Measurements from ENCODE around the gene SPDYC. TPM values are rescaled to one million over a fixed set of nuclear protein-coding genes. Genes with fewer than 3 reads are reported as not detected.

Gene SPDYC
- total and polyA plus RNA-seq, 9 of the 15 experiments (the other 6 are each of a cell fraction or from before 2014, with no cell fraction given) = 4.4 to 18.8 (median 9.2) TPM

- TF ChIP-seq, protein P1, sequence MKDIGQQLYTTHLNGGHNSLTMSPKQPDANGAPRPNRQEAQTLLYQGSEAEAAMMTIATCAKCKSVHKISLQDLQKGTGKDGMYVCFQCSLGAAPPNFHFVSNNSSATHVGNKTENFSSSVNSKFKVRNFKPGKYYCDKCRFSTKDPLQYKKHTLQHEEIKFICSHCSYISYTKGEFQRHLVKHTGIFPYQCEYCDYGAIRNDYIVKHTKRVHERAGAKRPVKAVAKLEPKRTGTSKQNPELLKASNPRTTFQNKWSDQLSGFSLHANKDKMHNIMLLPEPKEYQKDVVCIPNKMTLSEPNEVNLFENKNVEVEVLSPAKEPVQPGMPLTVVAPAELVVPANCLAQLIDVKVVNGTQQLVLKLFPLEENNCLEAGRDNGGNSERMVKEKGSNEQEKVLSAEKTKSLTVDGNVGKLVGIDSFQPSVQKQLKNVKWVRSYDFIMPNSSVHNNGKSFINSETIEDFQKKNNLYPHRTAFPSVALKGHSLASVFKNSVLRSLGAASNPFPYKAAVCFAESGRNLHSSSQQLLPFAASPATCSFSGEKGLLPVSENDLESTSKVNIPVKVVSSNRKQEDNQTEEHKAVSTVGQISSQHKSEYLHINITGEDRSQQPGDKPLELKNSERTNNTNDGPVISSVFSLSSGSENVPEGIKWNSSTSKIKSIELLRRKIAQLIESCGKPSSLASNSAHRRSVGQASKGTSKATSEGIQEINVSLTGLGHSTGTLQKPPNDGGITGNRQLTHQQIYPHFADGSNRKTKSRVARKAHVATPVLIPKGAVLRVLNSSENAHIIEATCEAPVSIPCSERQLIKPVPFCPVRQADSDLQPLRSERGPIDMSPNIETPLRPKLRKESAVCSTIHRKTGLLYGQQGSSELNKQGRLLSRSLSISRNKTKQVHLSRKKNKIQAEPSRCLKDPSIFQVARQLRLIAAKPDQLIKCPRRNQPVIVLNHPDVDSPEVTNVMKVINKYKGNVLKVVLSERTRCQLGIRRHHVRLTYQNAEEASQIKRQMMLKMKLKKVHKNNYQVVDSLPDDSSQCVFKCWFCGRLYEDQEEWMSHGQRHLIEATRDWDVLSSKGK (CRISPR knock-in tag; IDR thresholded peaks at IDR 0.05) = no peak
- TF ChIP-seq HOXB6 (CRISPR knock-in tag; IDR thresholded peaks at IDR 0.05; ENCODE audit: borderline replicate concordance) = no peak
- TF ChIP-seq EGR1 (conservative IDR thresholded peaks at IDR 0.05) = no peak
- TF ChIP-seq ZNF347 (CRISPR knock-in tag; IDR thresholded peaks at IDR 0.05; ENCODE audit: low read depth) = no peak
- TF ChIP-seq GTF2F1 (IDR thresholded peaks at IDR 0.05; ENCODE audit: low read depth, low read length) = 0 out of 2 replicates have a peak, but pooled peaks have one; percentile 24
- TF ChIP-seq NFYB (IDR thresholded peaks at IDR 0.05; ENCODE audit: extremely low read depth, insufficient read length) = no peak
- peak; percentile 82 for TF ChIP-seq MECOM (CRISPR knock-in tag; IDR thresholded peaks at IDR 0.05)
- no peak for TF ChIP-seq PCBP2 (IDR thresholded peaks at IDR 0.05; ENCODE audit: low read depth, low read length, poor library complexity, severe bottlenecking)
- no peak for TF ChIP-seq SRF (CRISPR knock-in tag; IDR thresholded peaks at IDR 0.05)
- TF ChIP-seq, protein P2, sequence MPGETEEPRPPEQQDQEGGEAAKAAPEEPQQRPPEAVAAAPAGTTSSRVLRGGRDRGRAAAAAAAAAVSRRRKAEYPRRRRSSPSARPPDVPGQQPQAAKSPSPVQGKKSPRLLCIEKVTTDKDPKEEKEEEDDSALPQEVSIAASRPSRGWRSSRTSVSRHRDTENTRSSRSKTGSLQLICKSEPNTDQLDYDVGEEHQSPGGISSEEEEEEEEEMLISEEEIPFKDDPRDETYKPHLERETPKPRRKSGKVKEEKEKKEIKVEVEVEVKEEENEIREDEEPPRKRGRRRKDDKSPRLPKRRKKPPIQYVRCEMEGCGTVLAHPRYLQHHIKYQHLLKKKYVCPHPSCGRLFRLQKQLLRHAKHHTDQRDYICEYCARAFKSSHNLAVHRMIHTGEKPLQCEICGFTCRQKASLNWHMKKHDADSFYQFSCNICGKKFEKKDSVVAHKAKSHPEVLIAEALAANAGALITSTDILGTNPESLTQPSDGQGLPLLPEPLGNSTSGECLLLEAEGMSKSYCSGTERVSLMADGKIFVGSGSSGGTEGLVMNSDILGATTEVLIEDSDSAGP (CRISPR knock-in tag; IDR thresholded peaks at IDR 0.05) = no peak
- 0 out of 2 replicates have a peak, but pooled peaks have one; percentile 9 for TF ChIP-seq PRMT5 (CRISPR knock-in tag; IDR thresholded peaks at IDR 0.05)
- TF ChIP-seq MAFF (IDR thresholded peaks at IDR 0.05; ENCODE audit: low read length) = peak; percentile 30
- 0 out of 2 replicates have a peak, but pooled peaks have one; percentile 41 for TF ChIP-seq ZSCAN29 (IDR thresholded peaks at IDR 0.05)
- TF ChIP-seq ZNF318 (IDR thresholded peaks at IDR 0.05; ENCODE audit: borderline replicate concordance in 1 of 2, low read depth in 1 of 2) = no peak
Measured at GRCh38 chr11:65134240-65134951, 35.6 kb upstream of the SPDYC start, which contains the start of gene SYVN1 (continued).
